Type B pancreatic cell (in vitro differentiated cells): ENCODE data around the gene PLEKHG5. TPM values are rescaled to one million over a fixed set of nuclear protein-coding genes. Genes with fewer than 3 reads are reported as not detected.

Source experiments
- DNase-seq: peaks from one replicate; pipeline ENCODE4 v3.0.0; 2021; ENCODE audit warnings: mixed read lengths; ENCODE audit not compliant: unreplicated experiment; ENCODE audit errors: extremely low spot score
- H3K27ac Mint-ChIP-seq: 2 replicates; pipeline ENCODE4 v1.8.0; 2021; ENCODE audit warnings: mild to moderate bottlenecking, mixed read lengths
- H3K27me3 Mint-ChIP-seq: 2 replicates; pipeline ENCODE4 v1.8.0; 2021; ENCODE audit warnings: mixed read lengths
- H3K36me3 Mint-ChIP-seq: 2 replicates; pipeline ENCODE4 v1.8.0; 2021; ENCODE audit warnings: mixed read lengths
- H3K4me1 Mint-ChIP-seq: one replicate; pipeline ENCODE4 v1.8.0; 2021; ENCODE audit warnings: mixed read lengths; ENCODE audit not compliant: unreplicated experiment
- H3K4me3 Mint-ChIP-seq: 2 replicates; pipeline ENCODE4 v1.8.0; 2021; ENCODE audit warnings: mild to moderate bottlenecking, mixed read lengths
- H3K9me3 Mint-ChIP-seq: 2 replicates; pipeline ENCODE4 v1.8.0; 2021; ENCODE audit warnings: mixed read lengths
- CTCF ChIP-seq: fragments of 200-600 bp; sonication (generic); conservative IDR thresholded peaks from 2 replicates; pipeline ENCODE4 v1.5.0; 2021; ENCODE audit warnings: antibody characterized with exemption, mild to moderate bottlenecking
- total RNA-seq: library from RNA; stranded (reverse); gene quantifications from 2 replicates; pipeline ENCODE4 v1.2.1, GENCODE V29; 2021; ENCODE audit warnings: low replicate concordance

PLEKHG5 gene
- total RNA-seq, 1 donor from 2014 or later, result 30.6 TPM

GRCh38 chr1:6490181-6491080, 1.0 kb downstream of the PLEKHG5 start:
- peak overlapping the region; percentile 89 for H3K4me3 Mint-ChIP-seq
- no peak for DNase-seq
- no peak overlapping the region for H3K27ac Mint-ChIP-seq
- H3K9me3 Mint-ChIP-seq, result no peaks in the 10 kb centered on the region
- H3K4me1 Mint-ChIP-seq, result peaks cover 33% of the 10 kb centered on the region
- H3K36me3 Mint-ChIP-seq, result no peaks in the 10 kb centered on the region
- peaks cover 4% of the 10 kb centered on the region for H3K27me3 Mint-ChIP-seq
- peak; percentile 57 for TF ChIP-seq CTCF

- Mint-ChIP-seq H3K36me3 (no peaks in the 10 kb centered on the region), H3K9me3 (no peaks in the 10 kb centered on the region), H3K27ac (no peak overlapping the region), H3K27me3 (peaks cover 4% of the 10 kb centered on the region), H3K4me3 (peak overlapping the region; percentile 89), H3K4me1 (peaks cover 33% of the 10 kb centered on the region)
- peak; percentile 91 for DNase-seq
- TF ChIP-seq CTCF, result peak; percentile 99
These were observed 1.7 kb downstream of the PLEKHG5 start for GRCh38 chr1:6489799-6490180.

- Mint-ChIP-seq H3K27ac (no peak overlapping the region), H3K4me1 (peaks cover 29% of the 10 kb centered on the region), H3K36me3 (no peaks in the 10 kb centered on the region), H3K9me3 (no peaks in the 10 kb centered on the region), H3K4me3 (peak overlapping the region; percentile 89), H3K27me3 (peaks cover 4% of the 10 kb centered on the region)
- no peak for DNase-seq
- TF ChIP-seq CTCF, result no peak
These were observed 2.1 kb downstream of the PLEKHG5 start for GRCh38 chr1:6489383-6489765.

GRCh38 chr1:6488602-6489382, 2.7 kb downstream of the PLEKHG5 start:
- no peak for DNase-seq
- Mint-ChIP-seq H3K4me3 (no peak overlapping the region), H3K27me3 (peaks cover 4% of the 10 kb centered on the region), H3K27ac (no peak overlapping the region), H3K36me3 (no peaks in the 10 kb centered on the region), H3K4me1 (peaks cover 29% of the 10 kb centered on the region), H3K9me3 (no peaks in the 10 kb centered on the region)
- no peak for TF ChIP-seq CTCF

- Mint-ChIP-seq H3K27ac (no peak overlapping the region), H3K9me3 (no peaks in the 10 kb centered on the region), H3K36me3 (no peaks in the 10 kb centered on the region), H3K4me3 (peak overlapping the region; percentile 62), H3K27me3 (peaks cover 4% of the 10 kb centered on the region), H3K4me1 (peaks cover 29% of the 10 kb centered on the region)
- no peak for TF ChIP-seq CTCF
- DNase-seq, result no peak
These were observed 3.5 kb downstream of the PLEKHG5 start for GRCh38 chr1:6487804-6488484.
